Measurements from ENCODE around the gene ILF3.

DNA sequence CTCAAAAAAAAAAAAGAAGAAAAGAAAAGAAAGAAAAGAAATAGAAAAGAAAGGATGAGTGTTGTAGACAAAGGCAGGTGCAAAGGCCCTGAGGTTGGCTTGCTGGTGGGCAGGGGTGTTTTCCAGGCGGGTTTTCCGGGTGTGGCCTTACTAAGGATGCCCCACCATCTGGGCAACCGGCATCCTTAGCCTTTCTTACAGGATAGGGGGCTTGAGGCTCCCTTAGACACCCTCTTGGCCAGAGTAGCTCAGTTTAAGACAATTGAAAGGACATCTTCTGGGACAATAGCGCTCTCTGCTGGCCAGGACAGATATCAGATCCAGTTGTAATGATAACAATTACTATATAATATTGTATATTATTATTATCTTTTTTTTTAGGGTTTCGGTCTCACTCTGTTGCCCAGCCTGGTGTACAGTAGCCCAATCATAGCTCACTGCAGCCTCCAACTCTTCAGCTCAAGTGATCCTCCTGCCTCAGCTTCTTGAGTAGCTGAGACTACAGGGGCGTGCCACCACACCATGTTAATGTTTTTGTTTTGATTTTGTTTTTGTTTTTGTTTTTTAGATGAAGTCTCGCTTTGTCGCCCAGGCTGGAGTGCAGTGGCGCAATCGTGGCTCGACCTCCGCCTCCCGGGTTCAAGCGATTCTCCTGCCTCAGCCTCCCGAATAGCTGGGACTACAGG, 45.6 kb downstream of the ILF3 start:
- TF ChIP-seq, protein P1, sequence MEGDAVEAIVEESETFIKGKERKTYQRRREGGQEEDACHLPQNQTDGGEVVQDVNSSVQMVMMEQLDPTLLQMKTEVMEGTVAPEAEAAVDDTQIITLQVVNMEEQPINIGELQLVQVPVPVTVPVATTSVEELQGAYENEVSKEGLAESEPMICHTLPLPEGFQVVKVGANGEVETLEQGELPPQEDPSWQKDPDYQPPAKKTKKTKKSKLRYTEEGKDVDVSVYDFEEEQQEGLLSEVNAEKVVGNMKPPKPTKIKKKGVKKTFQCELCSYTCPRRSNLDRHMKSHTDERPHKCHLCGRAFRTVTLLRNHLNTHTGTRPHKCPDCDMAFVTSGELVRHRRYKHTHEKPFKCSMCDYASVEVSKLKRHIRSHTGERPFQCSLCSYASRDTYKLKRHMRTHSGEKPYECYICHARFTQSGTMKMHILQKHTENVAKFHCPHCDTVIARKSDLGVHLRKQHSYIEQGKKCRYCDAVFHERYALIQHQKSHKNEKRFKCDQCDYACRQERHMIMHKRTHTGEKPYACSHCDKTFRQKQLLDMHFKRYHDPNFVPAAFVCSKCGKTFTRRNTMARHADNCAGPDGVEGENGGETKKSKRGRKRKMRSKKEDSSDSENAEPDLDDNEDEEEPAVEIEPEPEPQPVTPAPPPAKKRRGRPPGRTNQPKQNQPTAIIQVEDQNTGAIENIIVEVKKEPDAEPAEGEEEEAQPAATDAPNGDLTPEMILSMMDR (IDR thresholded peaks at IDR 0.05) = peak in 4 of 6 experiments; percentile 37 to 65 (median 50)
- TF ChIP-seq POLR2A (IDR thresholded peaks at IDR 0.05) = no peak

Data from thyroid gland (tissue), 4 donors.